HG03342 (cell line): ENCODE data around the gene FAM107A.
"Not testable (repeated sequence)": the region's sequence is repeated elsewhere in the genome, so short reads cannot be mapped to it uniquely, and the experiment has no call there.

Source experiments
- ATAC-seq: cut with Tn5 transposase; IDR thresholded peaks from one replicate; pipeline ENCODE4 v1.9.1; 2021; ENCODE audit warnings: mild to moderate bottlenecking, moderate library complexity; ENCODE audit not compliant: unreplicated experiment

The FAM107A gene

DNA sequence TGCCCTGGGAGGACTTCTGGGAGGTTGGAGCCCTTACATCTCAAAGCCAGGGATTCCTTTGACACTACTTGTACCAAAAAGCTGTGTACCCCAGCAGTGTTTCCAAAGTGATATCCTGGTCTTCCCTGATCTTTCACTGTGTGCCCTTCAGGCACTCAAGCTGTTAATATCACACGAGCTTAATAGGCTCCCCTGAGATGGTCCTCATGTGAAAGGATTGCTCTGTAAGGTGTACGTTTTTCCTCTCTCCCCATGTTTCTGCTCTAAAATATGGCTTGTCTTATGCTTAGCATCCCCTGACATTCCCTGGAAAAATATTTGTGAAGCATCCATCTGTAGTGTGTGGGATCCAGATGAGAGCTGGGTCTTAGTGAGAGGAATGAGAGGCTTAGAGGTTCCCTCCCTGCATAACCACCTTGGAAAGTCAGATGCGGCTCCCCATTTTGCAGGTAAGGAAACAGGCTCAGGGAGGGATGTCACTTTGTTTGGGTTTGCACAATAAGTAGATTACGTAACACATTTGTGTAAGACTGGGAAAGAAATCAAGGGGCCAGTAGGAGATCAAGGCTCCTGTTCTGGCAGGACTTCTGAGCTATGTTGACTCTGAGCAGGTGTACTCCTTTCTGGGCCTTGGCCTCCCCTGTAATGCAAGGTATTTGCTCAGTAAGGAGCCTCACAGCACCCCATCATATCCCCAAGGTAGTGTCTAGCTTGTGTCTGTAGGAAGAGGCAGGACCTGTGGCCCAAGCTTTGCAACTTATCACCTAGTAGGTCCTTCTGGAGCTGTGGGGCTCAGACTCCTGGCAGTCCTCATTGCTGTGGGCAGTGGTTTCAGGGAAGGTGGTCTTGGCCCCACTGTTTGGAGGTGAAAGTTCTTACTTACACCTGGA, 39.5 kb downstream of the FAM107A start:
- ATAC-seq, result no peak

DNA sequence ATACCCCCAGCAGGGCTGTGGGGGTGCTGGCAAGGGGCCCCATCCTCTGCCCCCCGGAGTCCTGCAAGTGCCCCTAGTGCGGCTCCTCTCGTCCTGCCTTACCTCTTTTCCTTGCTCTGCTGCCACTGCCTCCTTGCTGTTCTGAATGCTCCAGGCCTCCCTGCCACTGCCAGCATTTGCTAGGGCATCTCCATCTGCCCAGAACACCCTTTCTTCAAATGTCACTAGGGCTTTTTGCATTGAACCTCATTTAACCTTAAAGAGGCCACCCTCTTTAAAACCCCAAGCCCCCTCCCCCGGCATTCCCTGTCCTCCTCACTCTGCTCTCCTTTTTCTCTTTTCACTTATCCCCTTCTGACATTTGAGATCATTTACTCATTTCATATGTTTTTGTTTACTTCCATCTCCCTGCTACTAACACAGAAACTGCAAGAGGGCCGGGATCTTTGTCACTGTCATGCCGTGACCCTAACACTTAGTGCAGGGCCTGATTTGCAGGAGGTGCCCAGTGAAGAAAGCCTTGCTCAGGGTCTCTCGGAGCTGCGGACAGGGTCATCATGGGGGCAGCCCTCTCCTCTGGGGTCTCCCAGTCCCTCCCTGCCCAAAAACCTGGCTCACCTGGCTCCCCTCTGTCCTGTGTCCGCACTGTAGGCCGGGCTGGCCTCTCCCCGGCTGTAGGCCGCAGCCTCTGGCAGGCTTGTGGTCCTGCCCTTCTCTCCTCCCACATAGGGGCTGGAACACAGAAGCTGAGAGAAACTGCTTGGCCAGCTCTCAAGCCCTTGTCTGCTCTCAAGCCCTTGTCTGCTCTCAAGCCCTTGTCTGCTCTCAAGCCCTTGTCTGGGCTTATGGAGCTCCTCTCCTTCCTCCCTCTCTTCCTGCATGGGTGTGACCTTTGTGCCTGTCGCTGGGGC, 40.4 kb downstream of the FAM107A start, which contains the start of gene ACOX2:
ACOX2 (minus strand) TSS at position 690 of the 911 bp plus-strand sequence. CDS start 2,084 bp downstream, outside the sequence.
- ATAC-seq, result no peak

DNA sequence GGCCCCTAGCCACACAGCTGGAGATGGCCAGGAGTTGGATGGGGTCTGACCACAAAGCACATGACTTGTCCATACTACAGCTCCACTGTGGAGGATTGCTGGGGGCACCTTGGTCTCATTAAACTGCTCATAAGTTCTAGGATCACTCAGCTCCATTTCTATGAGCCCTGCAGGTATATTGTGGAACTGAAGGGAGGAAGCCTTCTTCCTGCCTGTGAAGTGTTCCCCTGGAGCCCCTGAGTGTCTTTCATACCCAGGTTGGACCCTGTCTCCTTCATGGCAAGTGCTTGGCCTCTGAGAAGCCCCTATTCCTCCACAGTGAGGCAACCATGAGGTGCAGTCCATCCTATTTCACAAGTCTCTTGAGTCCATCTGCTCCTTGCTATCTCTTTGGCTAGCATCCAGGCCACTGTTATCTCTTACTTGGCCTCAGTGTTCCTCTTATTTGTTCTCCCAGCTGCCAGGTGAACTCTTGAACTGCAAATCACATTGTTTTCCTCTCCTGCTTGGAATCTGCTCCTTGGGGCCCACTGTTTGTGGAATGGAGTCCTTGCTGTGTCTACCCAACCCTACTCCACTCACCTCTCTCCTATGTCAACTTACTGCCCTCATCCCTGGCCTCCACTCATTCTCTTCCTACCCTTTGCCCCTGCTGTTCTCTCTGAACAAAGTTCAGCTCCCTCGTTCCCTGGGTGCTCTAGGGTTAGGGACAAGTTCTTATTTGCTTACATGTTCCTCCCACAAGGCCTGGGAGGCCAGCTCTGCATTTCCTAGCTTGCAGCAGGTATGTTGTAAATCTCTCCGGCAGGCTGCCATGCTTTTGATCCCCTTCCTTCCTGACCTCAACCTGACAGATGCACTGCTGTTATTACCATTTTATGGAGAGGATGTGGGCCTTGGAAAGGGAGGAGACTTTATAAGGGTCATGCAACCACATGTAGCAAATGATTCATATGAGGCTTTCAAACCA, 41.4 kb downstream of the FAM107A start:
- no peak for ATAC-seq

DNA sequence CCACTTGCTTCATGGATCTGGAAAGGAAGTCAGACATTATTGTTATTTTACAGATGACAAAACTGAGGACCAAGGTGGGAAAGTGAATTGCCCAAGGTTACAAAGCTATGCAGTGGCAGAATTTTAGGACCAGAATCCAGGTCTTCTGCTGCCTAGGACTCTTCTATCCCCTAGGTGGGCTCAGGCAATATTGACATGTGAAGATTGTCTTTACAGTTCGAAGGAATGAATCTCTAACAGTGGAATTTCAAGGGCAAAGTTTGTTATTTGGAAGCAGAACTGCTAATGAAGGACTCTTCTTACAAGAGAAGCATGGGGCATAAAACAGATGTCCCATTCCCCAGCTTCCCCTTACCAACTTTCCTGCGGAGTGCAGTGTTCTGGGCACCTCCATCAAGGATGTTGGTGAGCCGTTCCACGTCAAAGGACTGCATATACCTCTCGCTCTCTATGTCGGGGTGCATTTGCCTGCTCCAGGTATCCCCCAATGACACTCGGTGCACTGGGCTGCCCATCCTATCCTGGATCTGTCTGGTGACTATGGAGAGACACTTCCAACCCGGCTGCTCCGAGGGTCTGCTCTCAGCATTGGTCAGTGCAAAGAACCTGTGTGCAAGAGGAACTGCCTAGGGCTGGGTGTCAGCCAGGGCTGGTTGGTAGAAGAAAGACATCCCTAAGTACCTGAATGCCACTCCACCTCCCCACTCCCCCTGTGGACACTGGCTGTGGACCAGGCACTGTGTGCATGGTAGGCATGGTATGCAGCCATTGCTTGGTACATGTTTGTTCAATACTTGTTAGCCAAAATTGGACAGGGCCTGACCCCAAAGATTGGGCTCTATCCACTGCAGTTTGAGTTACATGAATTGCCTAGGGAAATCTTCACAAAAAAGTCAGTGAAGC, 42.3 kb downstream of the FAM107A start:
- no peak for ATAC-seq

DNA sequence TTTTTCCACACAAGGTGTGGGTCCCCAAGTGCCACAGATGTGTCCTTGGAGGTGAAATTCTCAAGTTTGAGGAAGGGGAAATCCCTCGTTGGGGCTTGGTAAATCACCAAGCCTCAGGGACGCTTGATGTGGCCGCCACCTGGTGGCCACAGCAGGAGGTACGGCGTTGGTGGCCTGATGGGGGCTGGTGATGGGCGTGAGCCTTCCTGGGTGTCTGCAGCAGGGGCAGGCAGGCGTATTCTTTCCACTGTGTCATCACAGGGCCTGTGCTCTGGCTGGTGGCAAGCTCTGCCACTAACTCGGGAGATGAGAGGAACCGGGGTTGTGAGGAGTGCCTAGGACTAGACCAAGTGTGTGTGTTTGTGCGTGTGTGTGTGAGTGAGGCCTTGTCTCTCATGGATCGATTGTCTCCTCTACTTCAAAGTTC, 44.4 kb downstream of the FAM107A start:
- peak; percentile 93 for ATAC-seq

GRCh38 chr3:58531956-58532355, 45.2 kb downstream of the FAM107A start:
- ATAC-seq, result no peak

DNA sequence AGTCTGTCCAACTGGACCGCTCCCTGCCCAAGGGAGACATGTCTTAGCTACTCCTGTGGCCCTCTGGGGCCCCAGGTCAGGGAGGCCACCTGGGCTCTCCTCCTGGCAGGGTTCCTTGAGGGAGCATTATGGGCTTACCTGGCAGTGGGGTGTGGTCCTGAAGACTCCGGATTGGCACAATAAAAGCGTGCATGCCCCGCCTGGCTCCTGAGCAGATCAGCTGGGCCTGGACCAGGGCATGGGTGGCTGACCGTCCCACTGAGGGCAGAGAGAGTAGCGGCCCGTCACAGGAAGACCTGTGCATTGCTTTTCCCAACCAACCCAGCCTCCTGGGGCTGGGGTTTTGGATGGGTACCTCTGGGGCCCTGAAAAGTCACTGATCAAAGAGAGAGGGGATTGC, 45.6 kb downstream of the FAM107A start:
- ATAC-seq, result no peak

- ATAC-seq, result no peak
Observed at GRCh38 chr3:58530354-58530865, 46.8 kb downstream of the FAM107A start.

DNA sequence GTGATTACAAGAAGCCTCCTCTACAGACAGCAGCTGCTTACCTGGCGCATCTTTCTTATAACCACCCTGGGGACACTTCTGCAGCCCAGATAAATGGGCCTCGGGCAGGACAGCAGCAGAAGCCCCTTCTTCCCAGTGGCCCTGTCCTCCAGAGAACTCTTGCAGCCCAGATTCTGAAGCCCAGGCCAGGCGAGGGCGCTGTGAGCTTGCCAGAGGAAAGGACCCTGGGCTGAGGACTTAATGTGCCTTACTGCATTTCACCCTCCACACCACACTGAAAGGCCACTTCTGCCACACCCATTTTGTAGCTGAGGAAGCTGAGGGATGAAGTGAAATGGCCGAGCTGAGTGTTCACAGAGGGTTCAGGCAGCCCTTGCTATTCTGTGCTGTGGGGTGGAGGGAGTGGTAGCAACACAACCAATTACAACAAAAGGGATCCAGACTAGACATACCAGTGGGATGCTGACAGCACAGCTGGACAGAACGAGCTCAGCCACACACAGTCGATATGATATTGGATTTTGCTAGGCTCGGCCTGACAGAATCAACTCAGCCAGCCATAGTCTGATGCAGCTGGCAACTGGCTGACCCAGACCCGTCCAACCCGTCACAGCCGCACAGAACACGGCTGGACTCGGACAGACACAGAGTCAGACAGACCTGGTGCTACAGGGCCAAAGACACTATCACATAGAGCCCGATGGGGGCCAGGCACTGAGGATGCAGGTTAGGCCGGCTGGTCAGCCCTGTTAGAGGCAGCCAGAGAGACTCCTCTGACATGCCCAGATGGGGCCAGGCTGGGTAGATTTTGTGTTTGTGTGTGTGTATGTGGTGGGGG, 47.5 kb downstream of the FAM107A start:
- no peak for ATAC-seq

DNA sequence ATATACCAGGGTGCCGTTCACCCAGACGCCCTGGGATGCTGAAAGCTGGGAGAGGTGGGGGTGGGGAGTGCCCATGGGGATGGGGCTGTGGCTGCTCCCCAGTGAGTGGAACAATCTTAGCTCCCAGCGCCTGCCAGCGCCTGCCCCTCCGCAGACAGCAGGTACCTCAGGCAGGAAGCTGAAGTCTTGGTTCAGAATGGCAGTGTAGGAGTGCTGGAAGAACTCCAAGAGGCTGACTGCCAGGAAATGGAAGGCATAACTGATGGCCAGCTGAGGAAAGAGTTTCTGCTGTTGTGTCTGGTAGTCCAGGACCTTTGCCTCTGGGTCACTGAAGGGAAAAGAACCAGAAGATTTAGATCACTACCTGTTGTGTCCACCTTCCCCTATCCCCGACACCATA, 48.6 kb downstream of the FAM107A start:
- no peak for ATAC-seq

- ATAC-seq, result not testable (repeated sequence)
Observed at GRCh38 chr3:58527440-58527839, 49.8 kb downstream of the FAM107A start.

GRCh38 chr3:58526515-58526957, 50.7 kb downstream of the FAM107A start:
- no peak for ATAC-seq

DNA sequence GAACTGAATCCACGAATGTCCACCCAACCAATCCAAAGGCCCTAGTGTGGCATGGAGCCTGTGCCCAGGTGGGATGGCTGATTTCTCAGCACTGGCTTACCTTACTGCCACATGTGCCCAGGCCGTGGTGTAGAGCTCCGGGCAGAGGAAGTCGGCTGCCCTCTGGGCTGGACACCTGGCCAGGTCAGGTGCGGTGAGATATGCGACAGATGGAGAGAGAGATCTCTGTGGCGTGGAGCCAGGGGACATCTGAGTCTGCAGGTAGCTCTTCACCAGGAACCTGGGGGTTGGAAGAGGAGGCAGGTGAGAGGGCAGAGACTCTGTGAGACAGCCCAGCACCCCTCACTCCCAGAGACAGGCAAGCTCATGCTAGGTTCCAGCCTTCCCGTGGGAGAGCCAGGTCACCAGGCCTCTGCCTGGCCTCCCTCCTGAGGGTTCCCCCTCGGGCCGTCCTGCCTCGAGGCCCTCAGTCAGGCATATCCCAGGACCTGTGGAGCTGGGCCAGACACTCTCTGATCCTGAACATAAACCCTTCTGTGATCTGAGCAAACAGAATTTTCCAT, 52.8 kb downstream of the FAM107A start:
- ATAC-seq, result no peak

DNA sequence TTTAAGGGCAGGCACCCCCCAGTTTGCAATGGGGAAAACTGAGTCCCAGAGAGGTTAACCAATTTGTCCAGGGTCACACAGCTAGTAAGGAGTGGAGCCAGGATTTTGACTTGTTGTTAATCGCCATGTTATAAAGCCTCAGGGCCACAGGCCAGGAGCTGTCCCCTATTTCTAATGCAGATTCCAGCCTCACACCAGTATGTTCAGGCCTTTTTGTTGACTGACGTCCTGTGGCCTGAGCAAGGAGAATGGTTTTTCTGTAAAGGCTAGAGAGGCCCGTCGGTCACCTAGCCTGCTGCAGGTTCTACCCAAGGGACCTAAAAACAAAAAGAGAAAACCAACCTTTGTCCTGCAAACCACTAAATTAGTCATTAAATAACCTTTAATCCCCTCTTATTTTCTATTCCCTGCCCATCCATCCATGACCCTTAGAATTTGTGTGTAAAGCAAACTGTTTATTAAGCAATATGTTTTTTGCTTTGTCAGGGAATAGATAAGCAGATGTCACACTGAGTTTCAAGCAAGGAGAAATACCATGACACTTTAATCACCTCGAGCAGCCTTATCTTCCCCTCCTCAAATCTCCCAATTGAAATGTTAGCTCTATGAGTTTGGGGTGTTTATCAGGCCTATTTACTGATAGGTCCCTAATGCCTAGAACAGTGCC, 54.3 kb downstream of the FAM107A start:
- ATAC-seq, result no peak

GRCh38 chr3:58521917-58522631, 55.1 kb downstream of the FAM107A start:
- no peak for ATAC-seq

GRCh38 chr3:58521336-58521670, 55.9 kb downstream of the FAM107A start:
- no peak for ATAC-seq
